ENCODE measurements around the gene AGAP3.
"Not testable (repeated sequence)": the region's sequence is repeated elsewhere in the genome, so short reads cannot be mapped to it uniquely, and the experiment has no call there.

The AGAP3 gene

GRCh38 chr7:151085691-151086620, at the start of gene AGAP3:
TSS of gene AGAP3 (plus strand) at chr7:151086475. CDS start at chr7:151086742, 267 bp downstream.
- DNase-seq = peak; percentile 85
- in situ Hi-C loops (cut with HindIII; ENCODE audit: low pct_ligation_motif_present, low pct_unique_long_range_greater_than_20kb, low sequenced_read_pairs) = loop anchor here (5.0 kb wide), 1 partner anchor 61 kb away; no protein-coding TSS in a partner anchor

GRCh38 chr7:151038951-151039849, 47.1 kb upstream of the AGAP3 start:
- peak; percentile 96 for DNase-seq
- in situ Hi-C loops (cut with HindIII; ENCODE audit: low pct_ligation_motif_present, low pct_unique_long_range_greater_than_20kb, low sequenced_read_pairs) = no loop called here

GRCh38 chr7:151039850-151040548, 46.3 kb upstream of the AGAP3 start:
- DNase-seq = no peak
- in situ Hi-C loops (cut with HindIII; ENCODE audit: low pct_ligation_motif_present, low pct_unique_long_range_greater_than_20kb, low sequenced_read_pairs) = no loop called here

GRCh38 chr7:151040616-151041375, 45.5 kb upstream of the AGAP3 start:
- in situ Hi-C loops (cut with HindIII; ENCODE audit: low pct_ligation_motif_present, low pct_unique_long_range_greater_than_20kb, low sequenced_read_pairs) = no loop called here
- DNase-seq = no peak

- in situ Hi-C loops (cut with HindIII; ENCODE audit: low pct_ligation_motif_present, low pct_unique_long_range_greater_than_20kb, low sequenced_read_pairs) = not testable (repeated sequence)
Measured at GRCh38 chr7:151043449-151043848, 42.8 kb upstream of the AGAP3 start.

GRCh38 chr7:151043959-151044358, 42.3 kb upstream of the AGAP3 start:
- in situ Hi-C loops (cut with HindIII; ENCODE audit: low pct_ligation_motif_present, low pct_unique_long_range_greater_than_20kb, low sequenced_read_pairs) = no loop called here
- DNase-seq = no peak

More at GRCh38 chr7:151043449-151043848, 42.8 kb upstream of the AGAP3 start:
- not testable (repeated sequence) for DNase-seq

- no peak for DNase-seq
- in situ Hi-C loops (cut with HindIII; ENCODE audit: low pct_ligation_motif_present, low pct_unique_long_range_greater_than_20kb, low sequenced_read_pairs) = no loop called here
Measured at GRCh38 chr7:151045262-151045661, 41.0 kb upstream of the AGAP3 start.

GRCh38 chr7:151045967-151046366, 40.3 kb upstream of the AGAP3 start:
- in situ Hi-C loops (cut with HindIII; ENCODE audit: low pct_ligation_motif_present, low pct_unique_long_range_greater_than_20kb, low sequenced_read_pairs) = no loop called here
- no peak for DNase-seq

- DNase-seq = no peak
- in situ Hi-C loops (cut with HindIII; ENCODE audit: low pct_ligation_motif_present, low pct_unique_long_range_greater_than_20kb, low sequenced_read_pairs) = no loop called here
Measured at GRCh38 chr7:151046603-151047573, 39.4 kb upstream of the AGAP3 start.

- DNase-seq = no peak
- in situ Hi-C loops (cut with HindIII; ENCODE audit: low pct_ligation_motif_present, low pct_unique_long_range_greater_than_20kb, low sequenced_read_pairs) = no loop called here
Measured at GRCh38 chr7:151047976-151048815, 38.1 kb upstream of the AGAP3 start, which contains the start of gene ASIC3. TSS of gene ASIC3 (plus strand) at chr7:151048531. CDS start at chr7:151048886, 355 bp downstream.

- DNase-seq = no peak
Measured at GRCh38 chr7:151048911-151049463, 37.3 kb upstream of the AGAP3 start.

GRCh38 chr7:151051108-151051507, 35.2 kb upstream of the AGAP3 start:
- in situ Hi-C loops (cut with HindIII; ENCODE audit: low pct_ligation_motif_present, low pct_unique_long_range_greater_than_20kb, low sequenced_read_pairs) = no loop called here

More at GRCh38 chr7:151048911-151049463, 37.3 kb upstream of the AGAP3 start:
- in situ Hi-C loops (cut with HindIII; ENCODE audit: low pct_ligation_motif_present, low pct_unique_long_range_greater_than_20kb, low sequenced_read_pairs) = no loop called here

GRCh38 chr7:151053096-151053495, 33.2 kb upstream of the AGAP3 start:
- no peak for DNase-seq
- in situ Hi-C loops (cut with HindIII; ENCODE audit: low pct_ligation_motif_present, low pct_unique_long_range_greater_than_20kb, low sequenced_read_pairs) = no loop called here

More at GRCh38 chr7:151051108-151051507, 35.2 kb upstream of the AGAP3 start:
- peak; percentile 77 for DNase-seq

GRCh38 chr7:151053751-151054150, 32.5 kb upstream of the AGAP3 start:
- no peak for DNase-seq
- in situ Hi-C loops (cut with HindIII; ENCODE audit: low pct_ligation_motif_present, low pct_unique_long_range_greater_than_20kb, low sequenced_read_pairs) = no loop called here

- DNase-seq = no peak
- in situ Hi-C loops (cut with HindIII; ENCODE audit: low pct_ligation_motif_present, low pct_unique_long_range_greater_than_20kb, low sequenced_read_pairs) = no loop called here
Measured at GRCh38 chr7:151056283-151056665, 30.0 kb upstream of the AGAP3 start.
